ENCODE data around the gene CLEC1A.

GRCh38 chr12:10111451-10111850 is 12.7 kb upstream of the CLEC1A start:
- TF ChIP-seq EZH2phosphoT487 (IDR thresholded peaks at IDR 0.05; ENCODE audit: insufficient read depth, low read depth): no peak
- TF ChIP-seq EZH2 (IDR thresholded peaks at IDR 0.05; ENCODE audit: insufficient read depth, poor library complexity, severe bottlenecking): no peak

Measured in GM23248 (cell line).